Kasumi-1 (cell line): Measurements from ENCODE around the gene ARSK.
A peak's percentile ranks its signal among the peaks of the same experiment; 100 is the strongest.
"Not testable (repeated sequence)": the region's sequence is repeated elsewhere in the genome, so short reads cannot be mapped to it uniquely, and the experiment has no call there.

Experiments used
- DNase-seq, 2 experiments: peaks; one replicate each; lab custom pipeline; 2025; lab: John Stamatoyannopoulos, UW

ARSK gene

DNA sequence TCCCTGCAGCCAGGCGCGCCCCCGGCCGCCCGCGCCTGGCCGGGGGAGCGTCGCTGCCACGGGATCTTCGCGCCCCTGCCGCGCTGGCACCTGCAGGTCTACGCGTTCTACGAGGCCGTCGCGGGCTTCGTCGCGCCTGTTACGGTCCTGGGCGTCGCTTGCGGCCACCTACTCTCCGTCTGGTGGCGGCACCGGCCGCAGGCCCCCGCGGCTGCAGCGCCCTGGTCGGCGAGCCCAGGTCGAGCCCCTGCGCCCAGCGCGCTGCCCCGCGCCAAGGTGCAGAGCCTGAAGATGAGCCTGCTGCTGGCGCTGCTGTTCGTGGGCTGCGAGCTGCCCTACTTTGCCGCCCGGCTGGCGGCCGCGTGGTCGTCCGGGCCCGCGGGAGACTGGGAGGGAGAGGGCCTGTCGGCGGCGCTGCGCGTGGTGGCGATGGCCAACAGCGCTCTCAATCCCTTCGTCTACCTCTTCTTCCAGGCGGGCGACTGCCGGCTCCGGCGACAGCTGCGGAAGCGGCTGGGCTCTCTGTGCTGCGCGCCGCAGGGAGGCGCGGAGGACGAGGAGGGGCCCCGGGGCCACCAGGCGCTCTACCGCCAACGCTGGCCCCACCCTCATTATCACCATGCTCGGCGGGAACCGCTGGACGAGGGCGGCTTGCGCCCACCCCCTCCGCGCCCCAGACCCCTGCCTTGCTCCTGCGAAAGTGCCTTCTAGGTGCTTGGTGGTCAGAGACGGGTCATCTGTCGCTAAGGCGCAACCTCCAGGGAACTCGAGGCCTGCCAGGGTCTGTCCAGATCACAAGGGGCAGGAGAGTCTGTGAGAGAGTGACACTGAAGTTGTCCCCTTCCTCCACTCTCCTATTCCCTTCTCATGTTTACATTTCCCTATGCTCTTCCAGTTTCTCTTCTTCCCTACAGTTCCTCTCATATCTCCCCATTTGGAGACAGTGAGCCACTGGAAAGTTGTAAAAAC, 66.3 kb downstream of the ARSK start:
- DNase-seq, result peak; percentile 30 to 33

DNA sequence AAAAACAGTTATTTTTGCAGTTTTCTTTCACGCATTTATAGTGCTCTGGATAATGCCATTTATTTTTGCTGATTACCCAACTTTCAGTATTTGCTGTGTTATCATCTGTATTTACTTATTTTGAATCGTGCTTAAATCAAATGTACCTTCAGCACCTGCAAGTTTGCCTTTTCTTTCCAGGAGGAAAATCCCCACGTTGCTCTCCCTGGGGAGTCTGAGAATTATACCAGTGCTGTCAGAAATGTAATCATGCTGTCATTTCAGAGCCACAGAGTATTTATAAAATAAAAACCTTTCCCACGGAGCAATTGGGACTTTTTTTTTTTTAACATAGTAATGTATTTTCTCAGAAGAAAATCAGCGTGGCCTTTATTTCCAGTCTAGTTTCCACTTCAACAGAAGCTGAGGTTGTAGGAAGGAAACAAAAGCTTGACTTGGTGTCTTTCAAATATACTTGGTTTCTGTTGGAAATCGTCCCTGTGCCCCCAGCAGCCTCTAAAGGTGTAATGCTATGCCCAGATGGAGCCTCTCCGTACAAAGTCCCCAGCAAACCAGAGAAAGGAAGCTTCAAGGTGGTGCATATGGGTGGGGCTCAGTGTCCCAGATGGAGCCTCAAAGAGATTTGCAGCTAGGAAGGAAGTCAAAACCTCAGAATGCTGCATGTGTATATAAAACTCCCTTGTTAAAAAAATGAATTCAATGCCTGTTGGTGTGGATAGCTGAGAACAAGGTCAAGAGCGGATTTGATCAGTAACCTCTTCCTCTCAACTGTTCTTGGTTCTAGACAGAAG, 67.1 kb downstream of the ARSK start:
- DNase-seq, result peak; percentile 66 to 75

GRCh38 chr5:95623706-95624105, 68.8 kb downstream of the ARSK start:
- no peak for DNase-seq

- no peak for DNase-seq
Observed at GRCh38 chr5:95624368-95624767, 69.5 kb downstream of the ARSK start.

DNA sequence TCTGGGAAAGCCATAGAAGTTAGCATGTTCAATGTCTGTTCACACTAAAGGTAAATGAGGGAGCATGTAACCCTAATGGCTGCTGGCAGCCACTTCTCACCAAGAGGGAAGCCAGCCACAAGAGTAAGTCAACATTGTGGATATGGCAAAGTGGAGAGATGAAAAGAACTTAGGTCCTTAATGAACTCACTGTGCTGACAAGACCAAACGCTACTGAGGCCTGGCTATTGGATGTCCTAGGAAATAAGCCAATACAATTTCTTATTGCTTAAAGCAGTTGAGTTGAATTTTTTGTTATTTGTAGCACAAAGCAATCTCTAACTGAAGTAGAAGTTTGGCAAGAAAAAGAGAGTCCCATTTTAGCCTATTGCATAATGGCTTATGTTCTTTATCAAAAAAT, 71.8 kb downstream of the ARSK start:
- DNase-seq, result no peak

DNA sequence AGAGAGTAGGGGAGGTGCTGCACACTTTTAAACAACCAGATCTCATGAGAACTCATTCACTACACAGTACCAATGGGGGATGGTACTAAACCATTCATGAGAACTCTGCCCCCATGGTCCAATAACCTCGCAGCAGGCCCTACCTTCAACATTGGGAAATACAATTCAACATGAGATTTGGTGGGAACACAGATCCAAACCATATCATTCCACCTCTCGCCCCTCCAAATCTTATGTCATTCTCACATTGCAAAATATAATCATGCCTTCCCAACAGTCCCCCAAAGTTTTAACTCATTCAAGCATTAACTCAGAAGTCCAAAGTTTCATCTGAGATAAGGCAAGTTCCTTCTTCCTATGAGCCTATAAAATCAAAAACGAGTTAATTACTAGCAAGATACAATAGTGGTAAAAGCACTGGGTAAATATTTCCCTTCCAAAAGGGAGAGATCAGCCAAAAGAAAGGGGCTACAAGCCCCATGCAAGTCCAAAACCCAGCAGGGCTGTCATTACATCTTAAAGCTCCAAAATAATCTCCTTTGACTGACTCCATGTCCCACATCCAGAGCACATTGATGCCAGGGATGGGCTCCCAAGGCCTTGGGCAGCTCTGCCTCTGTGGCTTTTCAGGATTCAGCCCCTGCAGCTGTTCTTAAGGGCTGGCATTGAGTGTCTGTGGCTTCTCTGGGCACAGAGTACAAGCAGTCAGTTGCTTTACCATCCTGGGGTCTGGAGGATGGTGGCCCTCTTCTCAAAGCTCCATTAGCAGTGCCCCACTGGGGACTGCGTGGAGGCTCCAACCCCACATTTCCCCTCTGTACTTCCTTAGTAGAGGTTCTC, 73.3 kb downstream of the ARSK start:
- no peak for DNase-seq

- no peak for DNase-seq
Observed at GRCh38 chr5:95628933-95629332, 74.0 kb downstream of the ARSK start.

DNA sequence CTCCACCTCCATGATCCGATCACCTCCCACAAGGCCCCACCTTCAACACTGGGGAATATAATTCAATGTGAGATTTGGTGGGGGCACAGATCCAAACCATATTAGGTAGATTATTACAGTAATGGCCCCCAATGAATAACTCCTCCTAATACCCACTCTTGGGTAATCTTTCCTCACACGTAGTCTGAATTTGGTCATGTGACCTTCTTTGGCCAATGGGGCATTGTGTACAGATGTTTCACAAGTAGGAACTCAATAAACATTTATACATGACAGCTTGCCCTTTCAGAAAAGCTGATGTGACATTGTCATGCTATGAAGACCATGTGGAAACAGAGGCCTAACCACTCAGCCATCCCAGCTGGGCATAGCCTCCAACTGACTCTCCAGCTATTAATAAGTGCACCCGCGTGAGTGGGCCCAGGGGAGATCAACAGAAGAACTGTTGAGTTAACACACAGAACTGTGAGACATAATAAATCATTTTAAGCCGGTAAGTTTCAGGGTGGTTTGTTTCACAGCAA, 75.6 kb downstream of the ARSK start:
- DNase-seq, result no peak

GRCh38 chr5:95631255-95631958, 76.5 kb downstream of the ARSK start:
- no peak for DNase-seq

GRCh38 chr5:95631991-95632675, 77.2 kb downstream of the ARSK start:
- DNase-seq, result peak; percentile 65 to 66

- not testable (repeated sequence) for DNase-seq
Observed at GRCh38 chr5:95632942-95633341, 78.0 kb downstream of the ARSK start.

DNA sequence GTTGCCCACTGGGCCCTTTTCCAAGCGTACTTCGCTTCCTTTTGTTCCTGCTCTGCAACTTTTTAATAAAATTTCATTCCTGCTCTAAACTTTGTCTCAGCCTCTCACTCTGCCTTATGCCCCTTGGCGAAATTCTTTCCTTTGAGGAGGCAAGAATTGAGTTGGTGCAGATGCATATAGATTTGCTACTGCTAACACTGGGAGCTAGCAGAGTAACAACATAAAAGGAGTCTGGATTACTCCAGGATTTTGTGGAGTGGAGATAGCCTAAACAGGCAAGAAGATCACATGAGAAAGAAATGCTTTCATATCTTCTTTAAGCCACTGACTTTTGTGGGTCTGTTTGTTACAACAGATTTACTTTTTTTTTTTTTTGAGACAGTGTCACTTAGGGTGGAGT, 78.8 kb downstream of the ARSK start:
- DNase-seq, result no peak

GRCh38 chr5:95634081-95634480, 79.2 kb downstream of the ARSK start:
- no peak for DNase-seq

GRCh38 chr5:95638632-95639031, 83.7 kb downstream of the ARSK start:
- no peak for DNase-seq

DNA sequence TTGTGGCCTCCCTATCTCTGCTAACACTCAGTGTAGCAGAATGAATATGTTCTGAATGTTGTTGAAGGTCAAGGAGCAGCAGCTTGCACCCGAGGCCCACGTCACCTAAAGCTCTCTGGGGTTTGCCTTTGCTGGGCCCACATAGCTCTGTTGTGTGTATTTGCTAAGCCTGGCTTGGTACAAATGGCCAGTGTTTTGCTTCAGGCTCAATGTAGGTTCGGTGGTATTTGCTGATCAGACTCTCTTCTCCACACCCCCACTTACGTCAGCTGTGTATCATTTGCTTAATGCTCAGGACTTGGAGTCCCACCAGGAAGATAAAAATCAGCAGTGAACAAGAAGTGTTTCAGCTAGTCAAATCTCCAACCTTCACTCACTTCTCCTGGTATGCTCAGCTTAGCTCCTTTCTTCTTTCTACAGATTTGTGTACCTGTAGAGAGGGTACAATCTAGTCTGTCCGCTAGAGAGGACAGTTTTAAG, 86.9 kb downstream of the ARSK start:
- no peak for DNase-seq

DNA sequence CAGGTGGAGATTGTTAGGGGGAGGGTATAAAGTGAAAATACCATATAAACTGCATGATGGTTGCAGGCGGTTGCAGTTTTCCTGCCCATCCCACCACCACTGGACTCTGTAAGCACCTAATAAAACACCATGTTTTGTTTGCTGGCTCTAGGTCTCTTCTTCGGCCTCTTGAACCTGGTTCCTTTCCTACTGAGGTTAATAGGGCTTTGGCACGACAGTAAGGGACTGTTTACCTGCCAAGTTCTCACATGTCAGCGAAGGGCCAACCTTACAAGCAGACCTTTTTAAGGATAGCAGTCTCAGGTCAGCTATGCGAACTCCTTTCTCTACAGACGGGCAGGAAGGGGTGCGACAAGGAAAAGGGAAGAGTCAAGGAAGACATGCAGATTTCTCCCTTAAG, 88.3 kb downstream of the ARSK start:
- no peak for DNase-seq

DNA sequence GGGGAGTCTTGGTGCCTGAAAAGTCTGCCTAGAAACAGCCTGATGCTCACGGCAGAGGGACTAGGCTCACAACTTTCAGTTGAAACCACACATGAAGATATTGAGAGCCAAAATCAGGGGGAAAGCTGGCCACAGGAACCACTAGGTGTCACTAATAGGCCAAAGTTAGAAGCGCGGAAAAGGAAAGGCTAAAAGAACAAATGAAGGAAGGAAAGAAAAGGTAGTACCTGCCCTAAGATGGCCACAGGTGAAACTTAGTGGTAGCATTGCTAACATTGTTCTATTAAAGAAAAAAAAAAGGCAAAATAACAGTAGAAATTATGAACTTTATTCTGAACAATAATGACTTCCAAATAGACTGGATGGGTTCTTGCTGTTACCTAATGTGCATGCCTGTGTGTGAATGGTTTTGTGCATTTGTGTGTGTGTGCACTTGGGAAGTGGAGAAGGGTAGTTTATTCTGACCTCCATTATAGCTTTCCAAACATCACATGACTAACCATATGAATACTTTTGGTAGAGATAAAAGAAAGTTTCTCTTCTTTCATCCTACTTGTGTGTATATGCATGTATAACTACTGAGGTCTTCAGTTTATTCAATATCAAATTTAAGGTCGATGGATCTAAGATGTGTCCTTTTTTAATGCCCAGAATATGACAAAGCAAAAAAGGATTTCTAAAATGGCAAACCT, 89.6 kb downstream of the ARSK start:
- DNase-seq, result peak; percentile 71 to 76

- DNase-seq, result not testable (repeated sequence)
Observed at GRCh38 chr5:95646226-95646568, 91.3 kb downstream of the ARSK start.

- DNase-seq, result peak; percentile 91 to 93
Observed at GRCh38 chr5:95646569-95647431, 91.9 kb downstream of the ARSK start, which contains the start of gene RFESD. TSS of gene RFESD (plus strand) at chr5:95646777. CDS start at chr5:95652272, 5,495 bp downstream.
